K562 (cell line): ENCODE results near the gene C2CD2. TPM values are rescaled to one million over a fixed set of nuclear protein-coding genes. Genes with fewer than 3 reads are reported as not detected.

ENCODE experiments used
- ATAC-seq: fragments of 200-7000 bp; cut with Tn5 transposase; 3 replicates; pipeline ENCODE4 v1.9.1; 2020; ENCODE audit warnings: moderate library complexity
- BruUV-seq: library from RNA; stranded (reverse); fragments of 400-500 nt; replicated peaks from 2 replicates; lab custom pipeline; 2021; lab: Mats Ljungman, UMichigan
- CTCF ChIA-PET: fragments of 300-600 bp; formaldehyde crosslinking; extraction: SDS; loops from one replicate; lab custom pipeline; 2021; ENCODE audit warnings: low intra/inter-chr PET ratio; lab: Yijun Ruan, JAX
- POLR2A ChIA-PET: fragments of 300-600, 350-650 bp; sonication (Branson Sonifier 250); formaldehyde crosslinking; extraction: SDS; loops from one replicate; lab custom pipeline; 2021; ENCODE audit warnings: antibody characterized with exemption, inconsistent platforms; lab: Yijun Ruan, JAX
- DNase-seq, 4 experiments: peaks; one replicate each; pipeline versions ENCODE4 v3.0.0 to v3.0.0-alpha.2; 2011 to 2018; ENCODE audit warnings: low spot score in 3 of 4, mixed read lengths in 3 of 4; ENCODE audit errors: extremely low read depth in 1 of 4
- FAIRE-seq: peaks from 2 replicates; lab custom pipeline; 2011; peaks lifted over from hg19 to GRCh38; lab: Jason Lieb, UNC
- H2AFZ ChIP-seq: 2 replicates; pipeline ENCODE4 v1.6.0; 2011; ENCODE audit warnings: low read depth, low read length, control low read depth, inconsistent platforms
- H3K27ac ChIP-seq: fragments of 200-600 bp; 3 replicates; pipeline ENCODE4 v1.8.0; 2011; ENCODE audit warnings: low read depth, mild to moderate bottlenecking, control low read depth, inconsistent platforms, low read length, moderate library complexity, mixed read lengths; ENCODE audit errors: extremely low read depth
- H3K27me3 ChIP-seq, 2 experiments: fragments of 300-600 bp in 1 of 2; 2 replicates in 1 of 2; 3 replicates in 1 of 2; pipeline versions ENCODE4 v1.6.0 to v1.8.0; 2011; ENCODE audit warnings: inconsistent platforms in 2 of 2, low read length in 2 of 2, mild to moderate bottlenecking in 1 of 2, mixed read lengths in 1 of 2, moderate library complexity in 1 of 2; ENCODE audit not compliant: control insufficient read depth in 2 of 2, insufficient read depth in 2 of 2
- H3K36me3 ChIP-seq: fragments of 300-600 bp; 3 replicates; pipeline ENCODE4 v1.8.0; 2011; ENCODE audit warnings: mild to moderate bottlenecking, low read length, inconsistent platforms; ENCODE audit not compliant: control insufficient read depth, insufficient read depth
- H3K4me1 ChIP-seq, 2 experiments: fragments of 200-600 bp in 1 of 2; replicated peaks in 1 of 2; 2 replicates in 1 of 2; 3 replicates in 1 of 2; pipeline versions ENCODE4 v1.5.1 to v1.8.0; 2011; ENCODE audit warnings: inconsistent platforms in 2 of 2, low read length in 2 of 2, mild to moderate bottlenecking in 1 of 2, mixed read lengths in 1 of 2, moderate library complexity in 1 of 2; ENCODE audit not compliant: control insufficient read depth in 2 of 2, insufficient read depth in 2 of 2
- H3K4me2 ChIP-seq: 2 replicates; pipeline ENCODE4 v1.6.1; 2011; ENCODE audit warnings: low read length, control low read depth, inconsistent platforms, mixed read lengths; ENCODE audit not compliant: insufficient read depth
- H3K4me3 ChIP-seq: fragments of 200-600 bp; sonication (generic), shearing (Covaris generic); 2 replicates; pipeline ENCODE4 v1.5.1; 2016; ENCODE audit warnings: control low read depth, inconsistent platforms
- H3K79me2 ChIP-seq: fragments of 200-600 bp; 3 replicates; pipeline ENCODE4 v1.8.0; 2011; ENCODE audit warnings: low read length, inconsistent platforms; ENCODE audit not compliant: control insufficient read depth, insufficient read depth
- H3K9ac ChIP-seq, 2 experiments: 2 replicates each; pipeline versions ENCODE4 v1.6.0 to v1.6.1; 2011; ENCODE audit warnings: low read depth in 2 of 2, low read length in 2 of 2, control low read depth in 1 of 2, inconsistent platforms in 1 of 2, mild to moderate bottlenecking in 1 of 2, mixed read lengths in 1 of 2; ENCODE audit not compliant: insufficient read depth in 1 of 2
- H3K9me1 ChIP-seq: one replicate; pipeline ENCODE4 v1.6.0; 2011; ENCODE audit warnings: inconsistent platforms, mild to moderate bottlenecking, low read length, moderate library complexity; ENCODE audit not compliant: control insufficient read depth, insufficient read depth
- H3K9me3 ChIP-seq: replicated peaks from 2 replicates; pipeline ENCODE4 v1.5.1; 2011; ENCODE audit warnings: low read depth, low read length, inconsistent platforms; ENCODE audit not compliant: control insufficient read depth, insufficient read depth
- H4K20me1 ChIP-seq: replicated peaks from 2 replicates; pipeline ENCODE4 v1.6.1; 2011; ENCODE audit warnings: low read length, inconsistent platforms, mixed read lengths; ENCODE audit not compliant: control insufficient read depth, insufficient read depth
- BCOR ChIP-seq: fragments of 450-650 bp; IDR thresholded peaks from 2 replicates; pipeline ENCODE4 v1.6.1; 2016
- MEIS2 ChIP-seq: fragments of 450-650 bp; IDR thresholded peaks from 2 replicates; pipeline ENCODE4 v1.6.1; 2014; ENCODE audit warnings: mild to moderate bottlenecking; ENCODE audit not compliant: partially characterized antibody
- SAP30 ChIP-seq: fragments of 200-600 bp; sonication (generic); IDR thresholded peaks from 2 replicates; pipeline ENCODE4 v1.6.1; 2012; ENCODE audit warnings: borderline replicate concordance, low read depth, mild to moderate bottlenecking, moderate library complexity, low read length, control low read depth, inconsistent platforms; ENCODE audit not compliant: insufficient read depth, poor library complexity, severe bottlenecking
- WGBS: fragments of 100-300 bp; shearing (Covaris generic); methylation state at CpG from one replicate; pipeline ENCODE4 v1.1.6; 2016; ENCODE audit warnings: low coverage, mixed read lengths; ENCODE audit not compliant: insufficient coverage; ENCODE audit errors: missing lambda C conversion rate; 5-methylcytosine and 5-hydroxymethylcytosine counted together
- in situ Hi-C: fragments of 300-500 bp; cut with MboI; formaldehyde crosslinking; loops from 4 replicates; pipeline ENCODE4 v1.15.0; 2018; ENCODE audit warnings: inconsistent platforms, mixed read lengths
- intact Hi-C: fragments of 100-400 bp; cut with micrococcal nuclease; formaldehyde crosslinking; loops from 2 replicates; pipeline ENCODE4 v1.14.2; 2022
- polyA plus RNA-seq, 8 experiments: library from polyadenylated mRNA; depleted of rRNA in 4 of 8; stranded (reverse) in 5 of 8; unstranded in 3 of 8; fragments of >200 nt; fragmentation: Nextera tagmentation in 2 of 8; fragmentation: Illumina TruSeq in 1 of 8; extraction: Ambion mirVana in 2 of 8; extraction: Trizol in 1 of 8; gene quantifications; 2 replicates each; pipeline versions ENCODE4 v1.2.1 to v1.2.3, GENCODE V29; 2011 to 2014; ENCODE audit warnings: inconsistent platforms in 1 of 8, missing spikeins in 1 of 8
- total RNA-seq, 7 experiments: library from RNA; depleted of rRNA in 6 of 7; stranded (reverse); fragments of >200 nt in 6 of 7; fragmentation: Illumina TruSeq in 2 of 7; extraction: Trizol in 2 of 7; gene quantifications; 2 replicates each; pipeline versions ENCODE4 v1.2.1 to v1.2.3, GENCODE V29; 2011 to 2021; ENCODE audit warnings: low replicate concordance in 1 of 7
- TF ChIP-seq, protein P1 (sequence below): fragments of 250-450 bp; sonication (Bioruptor Pico); IDR thresholded peaks from 2 replicates; pipeline ENCODE4 v1.4.0; 2020; ENCODE audit warnings: mild to moderate bottlenecking

Gene C2CD2
- total and polyA plus RNA-seq, 9 of the 15 experiments (the other 6 are each of a cell fraction or from before 2014, with no cell fraction given) = 1.3 to 21.6 (median 12.1) TPM

DNA sequence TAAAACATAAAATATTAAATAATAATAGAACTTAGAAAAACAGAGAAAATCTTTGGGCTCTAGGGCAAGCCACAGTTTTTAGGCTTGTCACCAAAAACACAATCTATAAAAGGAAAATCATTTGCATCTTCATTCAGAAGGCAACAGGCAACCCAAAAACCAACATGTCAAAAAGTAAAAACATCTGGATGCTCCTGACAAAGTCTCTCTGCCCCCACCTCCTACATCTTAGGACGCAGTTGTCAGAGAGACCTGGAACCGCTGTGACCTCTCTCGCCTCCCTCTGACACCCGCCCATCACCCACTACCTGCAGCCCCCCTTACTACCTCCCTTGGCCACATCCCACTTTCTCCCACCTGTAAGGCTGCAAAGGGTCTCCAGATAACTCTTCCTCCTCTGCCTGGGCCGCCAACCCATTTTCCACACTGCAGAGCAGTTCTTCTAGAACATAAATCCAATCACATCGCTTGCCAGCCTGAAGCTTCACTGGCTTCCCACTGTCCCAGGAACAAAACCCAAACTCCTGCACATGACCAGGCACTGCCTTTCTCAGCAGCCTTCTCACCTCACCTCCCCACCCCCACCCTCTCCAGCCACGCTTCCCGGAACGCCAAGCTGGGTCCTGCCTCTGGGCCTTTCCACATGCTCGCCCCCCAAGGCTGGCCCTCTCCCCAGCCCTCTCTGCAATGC lies 89.4 kb downstream of the C2CD2 start:
- ATAC-seq = no peak
- Histone ChIP-seq H4K20me1 (no peaks in the 10 kb centered on the region), H3K27me3 (no peaks in the 10 kb centered on the region), H3K36me3 (peaks cover 4% of the 10 kb centered on the region; the same call in 1 of the 3 replicates), H3K9me3 (no peaks in the 10 kb centered on the region)
- BruUV-seq = no TSS peak
- no peak for DNase-seq
- TF ChIP-seq, protein P1, sequence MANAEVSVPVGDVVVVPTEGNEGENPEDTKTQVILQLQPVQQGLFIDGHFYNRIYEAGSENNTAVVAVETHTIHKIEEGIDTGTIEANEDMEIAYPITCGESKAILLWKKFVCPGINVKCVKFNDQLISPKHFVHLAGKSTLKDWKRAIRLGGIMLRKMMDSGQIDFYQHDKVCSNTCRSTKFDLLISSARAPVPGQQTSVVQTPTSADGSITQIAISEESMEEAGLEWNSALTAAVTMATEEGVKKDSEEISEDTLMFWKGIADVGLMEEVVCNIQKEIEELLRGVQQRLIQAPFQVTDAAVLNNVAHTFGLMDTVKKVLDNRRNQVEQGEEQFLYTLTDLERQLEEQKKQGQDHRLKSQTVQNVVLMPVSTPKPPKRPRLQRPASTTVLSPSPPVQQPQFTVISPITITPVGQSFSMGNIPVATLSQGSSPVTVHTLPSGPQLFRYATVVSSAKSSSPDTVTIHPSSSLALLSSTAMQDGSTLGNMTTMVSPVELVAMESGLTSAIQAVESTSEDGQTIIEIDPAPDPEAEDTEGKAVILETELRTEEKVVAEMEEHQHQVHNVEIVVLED (CRISPR knock-in tag) = no peak
- TF ChIP-seq MEIS2 (no peak), BCOR (peak; percentile 44; the same call in 1 of the 2 replicates), SAP30 (no peak)
- TF ChIP-seq, all 486 proteins: peak for 1
- no peak overlapping the region for H3K4me3 ChIP-seq
- H3K9me1 ChIP-seq = no peaks in the 10 kb centered on the region
- intact Hi-C loops = no loop called here
- no peak for FAIRE-seq
- H3K4me2 ChIP-seq = no peak overlapping the region; the same call in 1 of the 2 replicates
- ChIA-PET CTCF (no interaction called here), POLR2A (interaction anchor here (1.2 to 1.9 kb wide), 2 partner anchors 11 to 13 kb away, joined by 3 to 7 read pairs; no protein-coding TSS in a partner anchor)
- no peak overlapping the region for H3K27ac ChIP-seq
- in situ Hi-C loops = no loop called here
- H3K9ac ChIP-seq = peak overlapping the region in 1 of 2 experiments; percentile 88; a peak in 2 of 4 replicates
- WGBS = 84% methylated on average over 6 of the region's 10 CpGs
- peaks cover 11% of the 10 kb centered on the region; the same call in 2 of the 3 replicates for H3K79me2 ChIP-seq
- H3K4me1 ChIP-seq = peaks cover 18 to 24% of the 10 kb centered on the region in 2 experiments; a peak in 4 of 5 replicates
- H2AFZ ChIP-seq = no peak overlapping the region
